PC-3 (cell line): Measurements from ENCODE around the gene DAAM2. TPM values are rescaled to one million over a fixed set of nuclear protein-coding genes. Genes with fewer than 3 reads are reported as not detected.

Experiments
- ATAC-seq: fragments of 200-7000 bp; cut with Tn5 transposase; 2 replicates; pipeline ENCODE4 v1.9.1; 2020; ENCODE audit warnings: mild to moderate bottlenecking, moderate library complexity
- BruUV-seq: library from RNA; stranded (reverse); fragments of 400-500 nt; replicated peaks from 2 replicates; lab custom pipeline; 2021; lab: Mats Ljungman, UMichigan
- CTCF ChIA-PET: fragments of 300-600 bp; sonication (Branson Sonifier 250); formaldehyde crosslinking; loops from one replicate; lab custom pipeline; 2022; ENCODE audit warnings: antibody characterized with exemption; lab: Charles Lee
- POLR2A ChIA-PET: fragments of 300-600 bp; sonication (Branson Sonifier 250); formaldehyde crosslinking; loops from one replicate; lab custom pipeline; 2022; ENCODE audit warnings: antibody characterized with exemption; ENCODE audit not compliant: unreplicated experiment; lab: Charles Lee
- DNase-seq: peaks from one replicate; pipeline ENCODE4 v3.0.0-alpha.2; 2015
- H2AFZ ChIP-seq: fragments of 300-600 bp; sonication (generic); 2 replicates; pipeline ENCODE4 v1.6.0; 2016; ENCODE audit warnings: antibody characterized with exemption, low read length
- H3F3A ChIP-seq: fragments of 300-600 bp; sonication (generic); one replicate; pipeline ENCODE4 v1.6.0; 2017; ENCODE audit warnings: antibody characterized with exemption, low read length, control low read depth, mild to moderate bottlenecking; ENCODE audit not compliant: unreplicated experiment
- H3K27ac ChIP-seq: fragments of 300-600 bp; sonication (generic); 2 replicates; pipeline ENCODE4 v1.5.1; 2016; ENCODE audit warnings: mild to moderate bottlenecking, low read length
- H3K27me3 ChIP-seq: fragments of 300-600 bp; sonication (generic); 2 replicates; pipeline ENCODE4 v1.6.1; 2016; ENCODE audit warnings: low read length, mixed read lengths
- H3K36me3 ChIP-seq: fragments of 300-600 bp; sonication (generic); 2 replicates; pipeline ENCODE4 v1.6.1; 2016; ENCODE audit warnings: low read depth, mixed run types, low read length, mixed read lengths
- H3K4me1 ChIP-seq: fragments of 300-600 bp; sonication (generic); 2 replicates; pipeline ENCODE4 v1.5.1; 2016; ENCODE audit warnings: low read length; ENCODE audit not compliant: insufficient read depth
- H3K4me2 ChIP-seq: fragments of 300-600 bp; sonication (generic); 2 replicates; pipeline ENCODE4 v1.6.0; 2016; ENCODE audit warnings: low read length
- H3K4me3 ChIP-seq: fragments of 300-600 bp; sonication (generic); 2 replicates; pipeline ENCODE4 v1.5.1; 2016; ENCODE audit warnings: mild to moderate bottlenecking, low read length, mixed read lengths
- H3K79me2 ChIP-seq: fragments of 300-600 bp; sonication (generic); 2 replicates; pipeline ENCODE4 v1.6.1; 2017; ENCODE audit warnings: low read length, mixed read lengths
- H3K9ac ChIP-seq: fragments of 300-600 bp; sonication (generic); 2 replicates; pipeline ENCODE4 v1.6.0; 2016; ENCODE audit warnings: mild to moderate bottlenecking, low read length
- H3K9me2 ChIP-seq: fragments of 300-600 bp; sonication (generic); replicated peaks from 2 replicates; pipeline ENCODE4 v1.6.1; 2016; ENCODE audit warnings: mixed run types, low read length, mixed read lengths
- H3K9me3 ChIP-seq: fragments of 300-600 bp; sonication (generic); 2 replicates; pipeline ENCODE4 v1.6.1; 2016; ENCODE audit warnings: low read length, mixed read lengths
- H4K20me1 ChIP-seq: fragments of 300-600 bp; sonication (generic); 2 replicates; pipeline ENCODE4 v1.6.1; 2016; ENCODE audit warnings: low read length, mixed read lengths
- CTCF ChIP-seq: fragments of 300-600 bp; sonication (generic); conservative IDR thresholded peaks from 2 replicates; pipeline ENCODE4 v1.5.1; 2017; ENCODE audit warnings: antibody characterized with exemption, low read depth, mild to moderate bottlenecking, low read length
- EZH2 ChIP-seq: fragments of 300-600 bp; sonication (generic); IDR thresholded peaks from one replicate; pipeline ENCODE4 v1.6.1; 2017; ENCODE audit warnings: antibody characterized with exemption, mild to moderate bottlenecking, low read length; ENCODE audit not compliant: unreplicated experiment
- EZH2phosphoT487 ChIP-seq: fragments of 300-600 bp; sonication (generic); IDR thresholded peaks from 2 replicates; pipeline ENCODE4 v1.6.1; 2018; ENCODE audit warnings: mild to moderate bottlenecking, antibody characterized with exemption, low read length, borderline replicate concordance
- intact Hi-C: fragments of 100-400 bp; cut with micrococcal nuclease; formaldehyde crosslinking; loops from 2 replicates; pipeline ENCODE4 v1.9.0; 2023
- total RNA-seq: library from RNA; depleted of rRNA; stranded (reverse); fragments of >200 nt; gene quantifications from 2 replicates; pipeline ENCODE4 v1.2.3, GENCODE V29; 2014

The DAAM2 gene
- total RNA-seq, 1 experiment from 2014 or later, result not detected

GRCh38 chr6:39914239-39914638 lies 122.1 kb downstream of the DAAM2 start:
- Histone ChIP-seq H3K79me2 (no peaks in the 10 kb centered on the region), H3K27me3 (no peaks in the 10 kb centered on the region), H3K4me1 (no peaks in the 10 kb centered on the region), H3K9me2 (no peaks in the 10 kb centered on the region), H3K9me3 (no peaks in the 10 kb centered on the region), H3K27ac (no peak overlapping the region), H3F3A (no peaks in the 10 kb centered on the region), H3K9ac (no peak overlapping the region), H3K4me3 (no peak overlapping the region), H3K36me3 (no peaks in the 10 kb centered on the region), H2AFZ (no peak overlapping the region), H4K20me1 (no peaks in the 10 kb centered on the region), H3K4me2 (no peak overlapping the region)
- ATAC-seq (no peak), DNase-seq (no peak)
- TF ChIP-seq CTCF (no peak), EZH2 (no peak), EZH2phosphoT487 (no peak)
- intact Hi-C loops, result no loop called here
- no TSS peak for BruUV-seq
- ChIA-PET CTCF (no interaction called here), POLR2A (no interaction called here)

DNA sequence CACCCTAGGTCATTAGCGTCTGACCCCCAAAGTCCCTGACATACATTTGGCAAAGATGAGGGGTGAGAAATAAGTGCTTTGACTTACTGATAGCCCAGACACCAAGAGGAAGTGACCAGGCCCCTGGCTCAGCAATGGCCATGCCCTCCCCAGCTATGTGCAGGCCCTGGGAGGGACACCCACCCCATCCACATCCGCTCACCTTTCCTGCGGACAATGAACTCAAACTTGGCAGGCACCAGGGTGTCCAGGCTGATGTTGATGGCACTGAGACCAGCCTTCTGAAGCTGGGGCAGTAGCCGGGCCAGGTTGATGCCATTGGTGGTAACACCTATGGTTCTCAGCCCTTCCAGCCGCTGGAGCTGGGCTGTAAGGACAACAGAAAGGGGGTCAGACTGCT lies 123.7 kb downstream of the DAAM2 start:
- no peak overlapping the region for H3K9ac ChIP-seq
- CTCF ChIA-PET, result no interaction called here
- ATAC-seq (no peak), DNase-seq (no peak)
- H3K27ac ChIP-seq, result no peak overlapping the region
- no peaks in the 10 kb centered on the region for H3K36me3 ChIP-seq
- H3K9me3 ChIP-seq, result no peaks in the 10 kb centered on the region
- POLR2A ChIA-PET, result no interaction called here
- no peak overlapping the region for H2AFZ ChIP-seq
- no TSS peak for BruUV-seq
- no peaks in the 10 kb centered on the region for H3K9me2 ChIP-seq
- H3K4me3 ChIP-seq, result no peak overlapping the region
- no peaks in the 10 kb centered on the region for H3F3A ChIP-seq
- H3K4me2 ChIP-seq, result no peak overlapping the region
- TF ChIP-seq EZH2, result no peak
- no peak for TF ChIP-seq CTCF
- no peak for TF ChIP-seq EZH2phosphoT487
- no peaks in the 10 kb centered on the region for H4K20me1 ChIP-seq
- intact Hi-C loops, result no loop called here
- no peaks in the 10 kb centered on the region for H3K27me3 ChIP-seq
- H3K79me2 ChIP-seq, result no peaks in the 10 kb centered on the region
- H3K4me1 ChIP-seq, result no peaks in the 10 kb centered on the region

- H3K9me3 ChIP-seq, result no peaks in the 10 kb centered on the region
- ChIA-PET POLR2A (no interaction called here), CTCF (no interaction called here)
- no peaks in the 10 kb centered on the region for H3K27me3 ChIP-seq
- no peak overlapping the region for H3K27ac ChIP-seq
- DNase-seq (no peak), ATAC-seq (no peak)
- intact Hi-C loops, result no loop called here
- H3K4me3 ChIP-seq, result no peak overlapping the region
- TF ChIP-seq CTCF (no peak), EZH2 (no peak), EZH2phosphoT487 (no peak)
- H2AFZ ChIP-seq, result no peak overlapping the region
- H3K9ac ChIP-seq, result no peak overlapping the region
- H3F3A ChIP-seq, result no peaks in the 10 kb centered on the region
- no peaks in the 10 kb centered on the region for H3K79me2 ChIP-seq
- H3K4me1 ChIP-seq, result no peaks in the 10 kb centered on the region
- H3K4me2 ChIP-seq, result no peak overlapping the region
- no peaks in the 10 kb centered on the region for H3K36me3 ChIP-seq
- H3K9me2 ChIP-seq, result no peaks in the 10 kb centered on the region
- no peaks in the 10 kb centered on the region for H4K20me1 ChIP-seq
- BruUV-seq, result no TSS peak
These were observed 125.2 kb downstream of the DAAM2 start for GRCh38 chr6:39917329-39917728.
